HG03108 (cell line): ENCODE data around the gene EIF5A2.

Experiments
- ATAC-seq: cut with Tn5 transposase; IDR thresholded peaks from one replicate; pipeline ENCODE4 v1.9.1; 2021; ENCODE audit warnings: moderate library complexity; ENCODE audit not compliant: unreplicated experiment

The EIF5A2 gene

DNA sequence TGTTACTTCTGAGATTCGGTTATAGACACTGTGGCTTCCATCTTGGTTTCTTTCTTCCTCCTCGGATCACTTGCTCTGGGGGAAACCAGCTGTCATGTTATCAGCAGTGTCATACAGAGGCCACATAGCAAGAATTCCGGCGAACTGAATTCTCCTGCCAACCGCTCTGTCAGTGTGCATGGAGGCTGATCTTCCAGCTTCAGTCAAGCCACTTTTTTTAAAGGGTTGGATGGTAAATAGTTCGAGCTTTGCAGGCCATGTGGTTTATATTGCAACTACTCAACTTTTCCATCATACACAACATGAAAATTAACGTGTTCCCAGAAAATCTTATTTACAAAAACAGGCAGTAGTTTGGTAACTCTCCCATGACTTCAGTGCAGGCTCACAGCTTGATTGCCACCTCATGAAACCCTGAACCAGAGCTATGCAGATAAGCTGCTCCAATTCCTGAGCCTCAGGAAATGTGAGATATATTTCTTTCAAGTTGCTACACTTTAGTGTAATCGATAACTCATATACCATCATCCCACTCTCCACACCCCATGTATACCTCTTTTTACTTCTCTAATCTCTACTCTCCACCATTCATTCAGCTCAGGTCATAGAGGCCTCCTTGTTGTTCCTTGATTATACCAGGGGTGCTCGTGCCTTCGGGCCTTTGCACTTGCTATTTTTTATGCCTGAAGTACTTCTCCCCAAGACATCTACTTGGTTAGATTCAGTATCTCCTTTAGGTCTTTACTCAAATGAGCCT is 45.6 kb downstream of the EIF5A2 start:
- ATAC-seq, result no peak

GRCh38 chr3:170858599-170858998 is 49.8 kb downstream of the EIF5A2 start:
- no peak for ATAC-seq

DNA sequence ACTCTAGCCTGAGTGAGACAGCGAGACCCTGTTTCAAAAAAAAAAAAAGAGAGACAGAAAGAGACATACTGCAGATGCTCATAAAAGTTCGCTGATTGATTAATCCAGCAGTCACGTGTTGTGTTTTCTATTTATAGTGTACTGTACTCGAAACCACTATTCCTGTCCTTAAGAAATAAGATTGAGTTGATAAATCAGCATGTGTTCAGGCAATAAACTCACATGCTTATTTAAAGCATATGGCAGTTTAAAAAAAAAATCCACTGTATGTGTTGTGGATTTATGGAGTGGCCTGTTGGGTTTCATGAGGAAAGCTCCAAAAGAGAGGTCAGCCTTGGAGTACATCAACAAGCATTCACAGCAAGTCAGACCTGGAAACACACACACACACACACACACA is 56.1 kb downstream of the EIF5A2 start:
- ATAC-seq, result no peak

GRCh38 chr3:170848292-170848917 is 60.0 kb downstream of the EIF5A2 start:
- ATAC-seq, result no peak

GRCh38 chr3:170844377-170844776 is 64.1 kb downstream of the EIF5A2 start:
- ATAC-seq, result no peak

DNA sequence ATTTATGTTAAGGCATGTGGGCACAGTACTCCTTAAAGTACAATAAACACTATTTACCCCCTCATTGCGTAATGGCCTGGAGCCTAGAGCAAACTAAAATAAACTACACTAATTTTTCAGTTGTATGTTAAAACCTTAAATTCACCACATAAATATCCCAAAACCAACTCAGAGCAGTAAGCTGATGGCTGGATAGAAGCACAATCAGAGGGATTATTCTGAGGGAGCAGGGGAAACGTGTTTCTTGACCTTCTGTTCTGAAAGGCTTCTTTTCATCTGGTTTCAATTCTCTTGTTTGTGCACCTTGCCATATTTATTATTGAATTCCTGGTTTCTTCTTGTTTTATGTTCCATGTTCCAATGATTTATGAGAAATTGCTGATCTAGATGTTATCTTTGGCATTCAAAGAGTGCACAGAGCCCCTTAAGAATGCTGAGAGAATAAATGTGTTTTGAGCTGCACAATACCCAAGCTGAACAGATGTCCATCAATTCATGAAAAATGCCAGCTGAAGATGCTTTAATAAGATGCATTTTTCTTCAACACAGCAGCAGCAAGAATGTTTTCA is 68.1 kb downstream of the EIF5A2 start:
- ATAC-seq, result no peak

DNA sequence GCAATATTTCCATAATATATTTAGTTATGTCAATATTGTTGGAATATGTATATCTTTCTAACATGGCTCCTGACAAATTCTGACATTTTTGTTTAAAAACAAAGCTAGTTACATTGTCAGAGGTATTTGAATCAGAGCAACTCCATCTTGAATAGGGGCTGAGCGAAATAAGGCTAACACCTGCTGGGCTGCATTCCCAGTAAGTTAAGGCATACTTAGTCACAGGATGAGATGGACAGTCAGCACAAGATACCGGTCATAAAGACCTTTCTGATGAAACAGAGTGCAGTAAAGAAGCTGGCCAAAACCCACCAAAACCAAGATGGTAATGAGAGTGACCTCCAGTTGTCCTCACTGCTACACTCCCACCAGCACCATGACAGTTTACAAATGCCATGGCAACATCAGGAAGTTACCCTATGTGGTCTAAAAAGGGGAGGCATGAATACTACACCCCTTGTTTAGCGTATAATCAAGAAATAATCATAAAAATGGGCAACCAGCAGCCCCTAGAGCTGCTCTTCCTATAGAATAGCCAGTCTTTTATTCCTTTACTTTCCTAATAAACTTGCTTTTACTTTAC is 68.8 kb downstream of the EIF5A2 start:
- no peak for ATAC-seq
